Stimulated activated CD8-positive, alpha-beta memory T cell treated with anti-CD3 and anti-CD28 coated beads, Interleukin-4, amount 100 ng/mL, for 4 hours (primary cell): ENCODE results near the gene MED12L.

Experiments
- DNase-seq, 2 donors: peaks; one replicate each; pipeline ENCODE4 v3.0.0-alpha.2; 2020; ENCODE audit warnings: low read depth in 2 of 2, low spot score in 1 of 2

MED12L gene

DNA sequence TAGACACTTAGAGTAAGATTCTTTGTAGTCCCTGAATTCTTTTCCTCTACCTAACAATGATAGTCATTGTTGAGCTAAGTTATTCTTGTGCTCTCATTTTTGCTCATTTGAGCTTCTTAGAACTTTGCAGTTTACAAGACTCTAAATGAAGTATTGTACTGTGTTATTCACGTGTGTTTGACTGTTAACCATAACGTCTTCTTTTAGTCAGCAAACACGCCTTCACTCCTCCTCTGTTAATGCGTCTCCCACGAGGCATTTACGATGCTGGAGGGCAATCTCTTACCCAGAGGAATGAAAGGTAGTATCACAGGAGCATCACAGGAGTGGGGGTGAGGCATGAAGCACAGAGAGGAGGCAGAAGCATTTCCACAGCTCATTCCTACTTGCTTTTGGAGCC lies 207.7 kb downstream of the MED12L start:
- no peak for DNase-seq

DNA sequence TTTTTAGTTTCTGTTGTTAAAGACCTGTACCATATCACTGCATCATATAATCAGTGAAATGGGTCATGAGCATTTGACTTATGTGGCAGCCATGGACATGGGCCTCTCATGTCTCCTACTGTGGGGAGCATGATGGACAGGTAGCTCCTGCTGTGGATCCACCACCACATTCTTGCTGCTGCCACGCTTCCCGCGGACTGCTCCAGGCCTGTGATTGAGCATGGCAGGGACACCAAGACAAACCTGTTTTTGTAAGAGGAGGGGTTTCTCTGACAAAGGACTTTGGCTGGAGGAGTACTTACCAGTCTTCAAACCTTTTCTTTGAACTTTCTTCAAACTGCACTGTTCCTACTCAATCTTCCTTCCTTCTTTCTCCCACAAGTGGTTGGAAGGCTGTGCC lies 210.8 kb downstream of the MED12L start:
- no peak for DNase-seq

DNA sequence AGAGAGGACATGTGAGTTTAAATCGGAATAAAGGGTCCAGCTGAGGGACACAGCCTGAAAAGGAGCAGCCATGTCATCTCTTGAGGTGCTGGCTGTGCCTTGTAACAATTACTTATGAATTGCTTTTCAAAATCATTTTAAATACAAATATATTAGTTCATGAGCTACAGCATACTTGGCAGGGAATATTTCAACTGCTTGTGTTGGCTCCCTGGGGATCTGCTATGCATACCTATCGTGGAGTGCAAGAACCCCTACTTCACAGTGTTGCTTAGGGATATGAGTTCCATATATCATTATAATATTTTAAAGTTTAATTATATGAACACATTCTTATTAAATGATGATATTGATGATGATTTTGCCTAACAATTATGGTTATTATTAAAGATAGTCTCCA lies 212.0 kb downstream of the MED12L start:
- DNase-seq = no peak

DNA sequence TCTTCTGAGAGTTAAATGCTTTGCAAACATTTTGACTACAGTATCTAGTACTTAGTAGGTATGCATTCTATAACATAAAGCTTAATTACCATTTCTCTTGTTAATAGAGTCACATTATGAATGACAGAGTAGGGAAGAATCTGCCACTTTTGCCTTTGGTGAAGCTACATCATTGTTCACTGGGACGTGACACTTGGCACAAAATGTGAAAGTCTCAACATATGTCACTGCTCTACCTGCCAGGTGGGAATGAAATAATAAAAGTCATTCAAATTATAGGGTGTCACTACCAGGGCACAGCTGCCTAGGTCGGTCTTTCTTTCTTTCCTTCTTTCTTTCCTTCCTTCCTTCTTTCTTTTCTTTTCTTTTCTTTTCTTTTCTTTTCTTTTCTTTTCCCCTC lies 213.5 kb downstream of the MED12L start:
- DNase-seq = no peak

DNA sequence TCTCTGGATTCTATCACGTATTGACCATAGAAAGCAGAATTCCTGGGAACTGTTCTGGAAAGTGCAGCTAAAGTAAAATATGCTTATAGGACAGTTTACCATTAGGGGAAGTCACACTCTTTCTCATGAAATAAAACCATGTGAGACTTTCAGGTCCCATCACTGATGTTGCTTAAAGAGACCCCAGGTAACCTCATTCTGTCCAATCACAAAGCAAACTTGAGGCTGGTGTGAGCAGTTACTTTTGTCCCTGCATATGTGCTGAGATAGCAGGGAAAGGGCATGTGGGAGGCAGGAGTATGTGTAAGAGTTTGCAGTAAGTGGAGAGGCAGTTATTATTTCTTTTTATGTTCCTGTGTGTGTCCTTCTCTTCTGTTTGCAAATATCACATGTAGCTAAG lies 215.1 kb downstream of the MED12L start:
- DNase-seq = no peak

DNA sequence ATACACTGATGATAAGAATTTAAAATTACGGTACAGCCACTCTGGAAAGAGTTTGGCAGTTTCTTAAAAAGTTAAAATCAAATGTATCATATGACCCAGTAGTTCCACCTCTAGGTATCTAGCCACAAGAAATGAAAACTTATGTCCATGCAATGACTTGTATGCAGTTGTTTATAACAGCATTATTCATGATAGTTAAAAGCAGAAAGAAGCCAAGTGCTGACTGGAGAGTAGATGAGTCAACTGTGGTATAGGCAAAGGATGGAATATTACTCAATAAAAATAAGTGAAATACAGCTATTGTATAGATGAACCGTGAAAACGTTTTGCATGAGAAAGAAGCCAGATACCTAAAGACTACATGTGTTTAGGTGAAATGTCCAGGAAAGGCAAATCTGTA lies 216.3 kb downstream of the MED12L start:
- no peak for DNase-seq

DNA sequence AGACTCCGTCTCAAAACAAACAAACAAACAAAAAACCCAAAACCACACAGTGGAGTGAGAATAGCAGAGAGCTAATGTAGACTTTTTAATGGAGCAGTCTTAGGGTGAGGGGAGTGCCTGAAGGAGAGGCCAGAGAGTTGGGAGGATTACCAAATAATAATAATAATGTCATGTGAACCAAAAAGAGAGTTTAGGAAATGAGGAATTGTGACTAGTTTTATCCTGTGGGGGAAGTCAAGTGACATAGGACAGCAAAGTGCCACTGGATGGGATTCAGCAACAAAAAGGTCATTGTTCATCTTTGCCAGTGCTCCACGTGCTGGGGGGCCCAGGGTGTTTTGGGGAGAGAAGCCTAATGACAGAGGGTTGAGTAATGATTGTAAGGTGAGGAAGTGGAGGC lies 218.3 kb downstream of the MED12L start:
- no peak for DNase-seq

DNA sequence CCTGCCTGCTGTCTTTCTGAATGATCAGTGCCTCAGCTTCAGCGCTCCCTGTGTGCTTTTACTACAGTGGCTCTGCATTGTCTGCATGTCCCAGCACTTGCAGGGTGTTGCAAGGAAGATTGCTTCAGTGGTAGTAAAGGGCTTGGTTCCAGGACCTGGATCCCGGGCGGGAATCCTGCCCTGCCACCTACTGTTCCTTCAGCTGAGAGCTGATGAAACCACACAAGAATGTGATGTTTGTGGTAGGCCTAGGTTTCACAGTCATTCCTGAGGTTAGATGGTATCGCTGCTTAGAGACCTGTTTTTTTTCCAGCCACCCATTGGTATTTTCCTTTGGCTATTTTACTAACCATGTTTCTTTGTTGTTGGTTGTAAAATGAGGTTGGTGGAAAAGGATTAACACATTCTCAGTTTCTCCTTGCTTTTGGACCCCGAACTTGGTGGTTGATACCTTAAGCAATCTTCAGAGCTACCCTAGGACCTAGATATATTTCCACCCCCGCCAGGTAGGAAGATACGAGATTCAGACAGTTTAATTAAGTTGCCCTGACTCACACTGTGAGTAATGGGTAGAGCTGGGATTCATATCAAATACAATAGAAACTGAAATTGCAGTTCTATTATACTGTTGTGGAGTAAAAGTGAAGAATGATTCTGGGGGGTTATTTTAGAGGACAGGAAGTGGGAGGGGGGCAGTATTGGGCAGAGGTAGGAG lies 219.8 kb downstream of the MED12L start:
- DNase-seq = no peak

DNA sequence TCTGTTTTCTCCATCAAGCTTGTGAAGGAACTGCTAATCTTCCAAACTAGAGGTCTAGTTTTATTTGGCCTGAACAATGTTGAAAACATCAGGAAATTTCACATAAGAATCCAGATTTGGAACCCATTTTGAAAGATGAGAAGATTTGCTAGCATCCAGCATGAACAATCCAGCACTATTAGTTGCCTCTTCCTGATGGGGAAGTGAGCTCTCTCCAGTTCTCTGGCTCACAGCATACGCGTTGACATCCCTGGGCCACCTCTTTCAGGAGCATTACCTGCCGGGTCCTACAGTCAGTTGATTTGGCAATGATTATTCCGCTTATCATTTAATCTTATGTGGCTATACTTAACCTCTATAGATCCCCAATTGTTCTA lies 220.3 kb downstream of the MED12L start:
- DNase-seq = no peak

DNA sequence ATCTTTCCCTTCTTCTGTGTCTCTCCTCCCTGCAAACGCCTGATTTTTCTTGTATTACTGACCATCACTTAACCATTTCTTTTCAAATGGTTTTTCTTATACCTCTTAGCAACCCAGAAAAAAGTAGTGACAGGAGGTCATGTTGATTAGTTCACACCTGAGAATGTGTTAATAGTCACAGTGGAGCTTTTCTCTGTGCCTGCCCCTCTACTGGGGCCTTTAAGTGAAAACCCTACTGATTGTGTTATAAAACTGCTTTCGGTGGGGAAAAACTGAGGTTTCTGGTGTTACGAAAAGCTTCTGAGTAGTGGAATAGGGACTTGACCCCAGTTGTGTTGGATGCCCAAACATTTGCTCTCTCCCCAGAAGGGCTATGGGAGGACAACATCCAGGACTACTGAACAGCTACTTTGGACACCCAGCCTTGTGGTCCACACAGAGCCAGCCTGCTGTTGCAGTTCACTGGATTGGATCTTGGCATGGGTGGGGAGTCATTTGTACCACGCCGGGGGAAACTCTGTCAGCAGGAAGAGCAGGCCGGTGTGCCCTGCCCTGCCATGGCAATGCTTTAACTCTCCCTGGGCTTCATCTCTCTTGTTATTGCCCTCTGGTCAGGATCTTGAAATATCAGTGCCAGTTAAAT lies 220.8 kb downstream of the MED12L start:
- no peak for DNase-seq

DNA sequence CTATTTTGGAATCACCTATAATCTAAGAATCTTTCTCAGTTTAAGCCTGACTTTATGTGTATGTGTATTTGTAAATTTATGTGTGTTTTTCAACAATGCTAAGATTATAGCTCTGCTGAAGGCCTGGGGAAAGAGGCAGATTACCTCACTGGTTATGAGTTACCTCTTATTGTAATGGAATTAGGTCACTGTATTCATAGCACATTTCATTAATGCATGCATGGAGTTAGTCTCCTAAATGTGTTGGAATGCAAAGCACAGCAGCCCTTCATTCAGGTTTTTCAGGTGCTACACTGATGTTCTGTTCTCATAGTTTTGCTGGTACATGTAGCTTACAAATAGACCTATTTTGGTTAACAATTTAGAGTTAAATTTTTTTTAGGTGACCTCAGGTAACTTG lies 221.7 kb downstream of the MED12L start:
- no peak for DNase-seq

DNA sequence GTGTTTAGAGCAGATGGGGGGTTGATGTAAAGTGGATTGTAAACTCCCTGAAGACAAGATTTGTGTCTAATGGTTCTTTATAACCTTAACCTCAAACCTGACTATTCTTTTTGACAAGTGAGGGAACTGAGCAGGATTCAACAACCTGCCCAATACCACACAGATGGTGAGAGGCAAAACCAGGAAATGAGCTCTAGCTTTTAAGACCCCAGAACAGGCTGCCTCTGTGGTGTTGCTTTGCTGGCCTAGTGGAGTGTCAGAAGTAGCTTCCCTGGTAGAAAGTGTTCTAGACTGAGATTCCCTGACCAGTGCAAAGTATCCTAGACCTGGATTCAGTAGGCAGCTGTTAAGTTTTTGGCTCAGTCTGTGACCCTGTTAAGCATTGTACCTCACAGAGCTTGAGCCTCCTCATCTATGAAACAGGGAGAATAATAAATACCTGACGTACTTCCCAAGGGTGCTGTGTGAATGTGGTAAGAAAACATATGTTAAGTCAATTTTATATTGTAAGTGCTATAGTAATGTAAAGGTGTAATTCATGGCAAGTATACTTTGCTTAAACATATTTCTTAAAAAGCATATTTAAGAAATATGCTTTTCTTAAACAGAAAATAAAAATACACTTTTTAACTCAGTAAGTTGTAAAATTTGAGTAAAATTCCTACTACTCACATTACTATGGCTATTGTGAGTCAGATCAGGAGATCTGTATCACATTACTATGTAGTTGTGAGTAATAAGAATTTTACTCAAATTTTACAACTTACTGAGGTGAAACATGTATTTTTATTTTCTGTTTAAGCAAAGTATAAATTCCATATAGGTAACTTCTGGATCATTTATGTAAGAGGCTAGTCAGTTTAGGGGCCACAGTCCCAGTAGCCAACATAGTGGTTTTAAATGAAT lies 222.4 kb downstream of the MED12L start:
- no peak for DNase-seq

DNA sequence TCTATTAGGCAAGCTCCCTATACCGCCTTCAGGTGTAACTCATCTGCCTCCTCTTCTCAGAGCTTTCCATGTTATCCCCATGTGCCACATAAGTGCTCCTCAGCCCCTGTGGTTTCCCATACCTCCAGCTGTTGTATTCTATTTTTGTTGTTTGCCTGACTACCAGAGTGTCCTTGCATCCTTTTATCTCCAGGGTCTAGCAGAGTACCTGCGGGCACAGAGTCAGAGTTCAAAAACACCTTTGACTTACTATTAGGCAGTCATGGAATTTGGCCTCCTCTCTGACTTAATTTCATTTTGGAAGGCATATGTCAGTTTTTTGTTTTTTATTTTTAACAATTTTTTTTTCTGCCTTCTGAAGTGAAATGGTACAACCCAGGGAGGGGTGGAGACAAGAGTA lies 224.1 kb downstream of the MED12L start:
- no peak for DNase-seq

DNA sequence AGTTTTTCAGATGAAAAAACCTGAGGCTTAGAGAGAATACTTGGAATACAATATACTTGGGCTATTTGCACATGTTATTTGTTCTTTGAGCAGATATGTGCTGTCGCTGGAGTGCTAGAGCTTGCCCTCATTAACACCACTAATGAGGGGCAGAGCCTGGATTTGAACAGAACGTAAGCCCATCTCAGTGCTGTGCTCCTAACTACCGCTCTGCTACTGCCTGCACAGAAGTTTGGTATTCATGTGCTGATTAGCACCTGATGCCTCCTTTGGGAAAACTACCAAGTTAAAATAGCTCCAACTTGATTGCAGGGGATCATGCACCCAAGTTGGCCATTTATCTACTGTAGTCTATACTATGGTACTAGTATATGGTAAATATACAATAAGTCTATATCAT lies 227.5 kb downstream of the MED12L start:
- DNase-seq = no peak

DNA sequence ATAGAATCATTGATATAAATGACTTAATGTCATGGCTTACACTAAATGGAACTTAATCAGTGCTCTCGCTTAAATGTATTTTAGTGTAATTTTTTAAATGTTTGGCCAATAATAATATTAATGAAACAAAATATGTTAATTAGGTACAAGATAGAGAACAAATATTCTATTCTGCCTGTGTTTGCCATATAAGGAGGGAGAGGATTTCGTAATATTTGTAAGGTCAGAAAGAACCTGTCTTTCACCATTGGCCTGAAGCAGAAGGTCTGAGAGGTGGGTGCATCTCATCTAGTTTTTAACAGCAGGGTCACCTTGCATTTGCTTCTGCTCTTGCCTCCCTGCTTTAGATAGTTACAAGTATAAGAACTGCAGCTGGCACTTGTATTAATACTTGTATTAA lies 228.7 kb downstream of the MED12L start:
- DNase-seq = no peak

DNA sequence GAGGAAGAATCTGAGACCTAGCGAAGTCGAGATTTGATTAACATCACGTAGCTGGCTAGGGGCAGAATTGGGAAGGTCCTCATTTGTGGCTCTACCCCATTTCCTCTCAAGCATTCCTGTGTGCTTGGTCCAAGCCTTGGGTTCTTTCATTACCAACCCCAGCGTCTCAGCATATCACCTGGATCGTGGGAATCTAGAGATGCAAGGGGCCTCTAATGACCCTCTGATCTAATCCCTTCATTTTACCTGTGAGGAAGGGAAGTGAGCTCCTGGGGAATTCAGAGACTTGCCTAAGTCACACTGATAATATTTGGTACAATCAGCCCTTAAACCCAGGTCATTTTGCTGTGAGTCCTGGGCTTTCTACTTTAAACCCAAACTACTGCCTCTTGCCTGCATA lies 229.1 kb downstream of the MED12L start:
- no peak for DNase-seq

DNA sequence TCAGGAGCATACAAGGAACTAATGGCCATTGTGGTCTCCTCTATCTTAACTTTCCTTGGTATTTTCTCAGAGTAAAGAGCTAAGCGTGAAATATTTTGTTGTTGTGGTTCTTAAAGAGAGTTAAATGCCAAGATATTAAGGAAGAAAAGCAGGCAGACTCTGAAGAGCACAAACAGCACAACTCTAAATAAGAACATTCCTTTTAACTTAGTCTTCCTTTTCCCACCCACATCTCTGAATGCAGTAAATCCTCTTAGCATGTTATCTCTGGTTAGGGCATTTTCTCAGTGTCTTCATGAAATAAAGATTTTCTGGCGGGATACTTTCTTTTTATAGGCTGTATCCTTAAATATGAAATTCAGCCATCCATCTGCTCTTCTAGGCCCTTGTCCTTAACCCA lies 229.7 kb downstream of the MED12L start:
- DNase-seq = no peak

DNA sequence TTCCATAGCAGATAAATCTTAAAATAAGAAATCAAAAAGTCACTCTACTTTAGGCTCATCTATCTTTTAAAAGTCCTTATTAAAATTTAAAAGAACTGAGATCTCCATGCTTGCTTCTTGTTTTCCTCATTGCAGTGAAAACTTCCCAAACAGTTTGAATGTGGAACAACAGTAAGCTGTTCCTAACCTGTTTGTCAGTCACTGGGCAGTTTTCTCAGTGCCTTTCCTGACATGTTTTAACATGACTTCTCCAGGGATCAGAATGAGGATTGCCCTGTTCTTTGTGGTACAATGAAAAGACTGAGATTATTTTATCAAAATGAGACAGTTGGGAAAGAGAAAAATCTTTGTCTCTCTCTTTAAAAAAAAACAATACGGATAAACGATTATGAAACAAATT lies 230.4 kb downstream of the MED12L start:
- no peak for DNase-seq

DNA sequence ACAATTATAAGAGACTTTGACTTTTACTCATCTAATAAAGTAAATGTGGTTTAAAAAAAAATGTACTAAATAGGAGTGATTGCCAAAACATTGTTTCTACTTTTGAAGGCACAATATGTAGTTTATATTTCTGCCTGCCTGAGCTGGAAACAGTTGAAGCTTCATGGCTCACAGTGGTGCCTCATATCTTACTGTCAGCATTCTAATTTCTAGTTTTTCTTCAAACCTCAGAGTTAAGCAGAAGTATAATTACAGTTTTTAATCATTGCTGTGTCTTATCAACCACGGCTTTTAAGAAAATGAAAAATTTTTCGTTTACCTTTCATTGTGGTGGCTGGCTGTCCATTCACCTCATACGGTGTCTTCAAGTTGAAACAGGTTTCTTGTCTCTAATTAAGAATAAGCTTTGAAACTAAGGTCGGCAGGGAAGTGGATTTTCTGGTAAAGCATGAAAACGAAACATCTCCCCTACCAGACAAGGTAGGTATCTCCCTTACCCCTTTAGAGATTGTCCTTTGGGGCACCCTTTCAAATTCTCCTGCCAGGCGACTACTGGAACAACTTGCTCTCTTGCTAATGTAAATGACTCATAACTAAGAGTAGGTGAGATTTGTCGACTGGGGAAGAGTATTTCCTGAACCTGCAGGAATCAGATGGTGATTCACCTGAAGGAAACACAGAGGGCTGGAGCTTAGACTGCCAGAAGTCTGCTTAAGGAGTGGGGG lies 231.0 kb downstream of the MED12L start, which contains the start of gene GPR87:
Gene GPR87, minus strand, starts transcription at position 554 of the 725 bp plus-strand sequence. CDS start 16,720 bp downstream, outside the sequence.
- DNase-seq = no peak

DNA sequence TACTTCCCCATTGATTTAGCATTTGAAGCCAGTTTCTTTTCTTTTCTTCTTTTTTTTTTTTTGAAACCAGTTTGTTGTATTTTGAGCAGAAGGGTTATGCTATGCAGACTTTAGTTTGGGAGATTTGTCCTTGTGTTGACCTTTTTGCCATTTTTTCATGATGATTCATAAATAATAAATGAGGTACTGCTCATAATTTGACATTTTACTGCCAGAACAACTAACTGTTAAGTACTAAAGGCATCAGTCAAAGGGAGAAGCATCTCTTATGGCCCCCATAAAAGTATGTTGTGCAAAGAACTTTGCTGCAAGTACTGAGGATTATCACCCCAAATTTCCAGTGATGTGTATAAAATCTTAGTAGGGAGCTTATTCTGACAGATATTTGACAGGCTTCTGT lies 232.8 kb downstream of the MED12L start:
- no peak for DNase-seq

DNA sequence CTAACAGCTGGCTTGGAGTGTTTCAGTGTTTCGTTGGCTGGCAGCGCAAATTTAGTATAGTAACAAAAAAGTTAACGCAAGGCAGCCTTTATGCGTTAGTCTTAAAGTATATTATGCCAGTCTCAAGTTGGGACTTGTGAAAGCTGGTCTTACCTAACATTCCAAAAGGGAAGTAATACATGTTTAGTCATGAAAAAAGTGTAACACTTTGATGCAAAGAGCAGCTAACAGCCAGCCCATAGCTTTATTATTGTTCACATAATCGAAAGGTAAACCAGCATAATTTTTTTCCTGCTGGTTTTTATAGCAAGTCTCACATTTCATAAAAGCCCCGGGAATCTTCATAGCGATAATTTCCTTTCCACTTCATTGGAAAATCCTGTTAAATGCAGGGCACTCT lies 233.5 kb downstream of the MED12L start:
- no peak for DNase-seq
